GM10847 (cell line): ENCODE data around the gene ITCH.

ENCODE experiments used
- POLR2A ChIP-seq: IDR thresholded peaks from 2 replicates; pipeline ENCODE4 v1.6.1; 2011; ENCODE audit not compliant: insufficient read length; ENCODE audit errors: extremely low read depth

The ITCH gene

DNA sequence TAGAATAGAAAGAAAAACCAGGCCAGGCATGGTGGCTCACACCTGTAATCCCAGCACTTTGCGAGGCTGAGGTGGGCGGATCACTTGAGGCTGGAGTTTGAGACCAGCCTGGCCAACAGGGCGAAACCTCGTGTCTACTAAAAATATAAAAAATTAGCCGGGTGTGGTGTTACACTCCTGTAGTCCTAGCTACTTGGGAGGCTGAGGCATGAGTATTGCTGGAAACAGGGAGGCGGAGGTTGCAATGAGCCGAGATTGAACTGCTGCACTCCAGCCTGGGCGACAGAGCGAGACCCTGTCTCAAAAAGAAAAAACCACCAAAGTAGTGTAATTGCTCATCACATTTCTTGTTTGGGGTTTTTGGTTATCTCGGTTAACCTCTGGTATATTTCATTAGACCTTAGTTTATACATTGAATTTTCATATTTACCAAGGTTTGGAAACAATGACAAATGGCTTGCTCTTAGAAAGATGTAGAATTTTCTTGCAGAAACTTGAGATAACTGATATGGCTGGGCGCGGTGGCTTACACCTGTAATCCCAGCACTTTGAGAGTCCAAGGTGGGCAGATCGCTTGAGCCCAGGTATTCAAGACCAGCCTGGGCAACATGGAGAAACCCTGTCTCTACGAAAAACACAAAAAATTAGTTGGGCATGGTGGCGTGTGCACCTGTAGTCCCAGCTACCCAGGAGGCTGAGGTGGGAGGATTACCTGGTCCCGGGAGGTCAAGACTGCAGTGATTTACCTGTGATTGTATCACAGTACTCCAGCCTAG is 14.2 kb downstream of the ITCH start:
- no peak for TF ChIP-seq POLR2A

- TF ChIP-seq POLR2A, result no peak
These were observed 19.1 kb downstream of the ITCH start for GRCh38 chr20:34382174-34382573.

GRCh38 chr20:34385464-34385863 is 22.4 kb downstream of the ITCH start:
- TF ChIP-seq POLR2A, result no peak

DNA sequence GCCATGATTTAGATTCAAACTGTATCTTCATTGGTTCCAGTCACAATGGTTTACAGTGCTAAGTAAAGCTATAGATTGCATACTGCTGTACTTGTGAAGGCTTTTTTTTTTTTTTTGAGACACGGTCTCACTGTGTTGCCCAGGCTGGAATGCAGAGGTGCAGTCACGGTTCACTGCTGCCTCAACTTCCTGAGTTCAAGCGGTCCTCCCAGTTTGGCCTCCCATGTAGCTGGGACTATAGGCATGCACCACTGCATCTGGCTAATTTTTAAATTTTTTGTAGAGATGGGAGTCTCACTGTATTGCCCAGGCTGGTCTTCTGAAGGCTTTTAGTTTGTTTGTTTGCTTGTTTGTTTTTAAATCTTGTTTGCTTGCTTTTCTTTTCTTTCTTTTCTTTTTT is 24.9 kb downstream of the ITCH start:
- no peak for TF ChIP-seq POLR2A

- no peak for TF ChIP-seq POLR2A
These were observed 25.6 kb downstream of the ITCH start for GRCh38 chr20:34388678-34389077.

GRCh38 chr20:34389206-34389953 is 26.3 kb downstream of the ITCH start:
- TF ChIP-seq POLR2A, result no peak

GRCh38 chr20:34389954-34390555 is 27.0 kb downstream of the ITCH start:
- no peak for TF ChIP-seq POLR2A

DNA sequence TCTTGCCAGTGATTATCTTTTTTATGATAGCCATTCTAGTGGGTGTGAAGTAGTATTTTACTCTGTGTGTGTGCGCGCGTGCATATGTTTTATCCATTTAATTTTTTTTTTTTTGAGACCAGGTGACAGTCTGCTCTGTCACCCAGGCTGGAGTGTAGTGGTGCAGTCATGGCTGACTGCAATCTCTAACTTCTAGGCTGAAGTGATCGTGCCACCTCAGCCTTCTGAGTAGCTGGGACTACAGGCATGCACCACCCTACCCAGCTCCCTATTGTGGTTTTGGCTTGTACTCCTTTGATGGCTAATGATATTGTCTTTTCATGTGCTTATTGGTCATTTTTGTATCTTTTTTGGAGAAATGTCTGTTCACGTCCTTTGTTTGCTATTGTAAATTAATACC is 33.3 kb downstream of the ITCH start:
- TF ChIP-seq POLR2A, result no peak

DNA sequence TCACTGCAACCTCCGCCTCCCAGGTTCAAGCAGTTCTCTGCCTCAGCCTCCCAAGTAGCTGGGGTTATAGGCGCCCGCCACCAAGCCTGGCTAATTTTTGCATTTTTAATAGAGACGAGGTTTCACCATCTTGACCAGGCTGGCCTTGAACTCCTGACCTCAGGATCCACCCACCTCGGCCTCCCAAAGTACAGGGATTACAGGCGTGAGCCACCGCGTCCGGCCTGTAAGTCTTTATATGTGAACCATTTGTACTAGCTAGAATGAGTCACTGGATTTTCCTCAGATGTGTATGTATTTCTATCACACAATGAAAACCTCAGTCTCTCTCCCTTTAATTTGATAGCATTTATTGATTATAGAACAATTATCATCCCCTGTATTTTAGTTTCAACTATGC is 34.0 kb downstream of the ITCH start:
- TF ChIP-seq POLR2A, result no peak

- no peak for TF ChIP-seq POLR2A
These were observed 38.8 kb downstream of the ITCH start for GRCh38 chr20:34401741-34402455.

DNA sequence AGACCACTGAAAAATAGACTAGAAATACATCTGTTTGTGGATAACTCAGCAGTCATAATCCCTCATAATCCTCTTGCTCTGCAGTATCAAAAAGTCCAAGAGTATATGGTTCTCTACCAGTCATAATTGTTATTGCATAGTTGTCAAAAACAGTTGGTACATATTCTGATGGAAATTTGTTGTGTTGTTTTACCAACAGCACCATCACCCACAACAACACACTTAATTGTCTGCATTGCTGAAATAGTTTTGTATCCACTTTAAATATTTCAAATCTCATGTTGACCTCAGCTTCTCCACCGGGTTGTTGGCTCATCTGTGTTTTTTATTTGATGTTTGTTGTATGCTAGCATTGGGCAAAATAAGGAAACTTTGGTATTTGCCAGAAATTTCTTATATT is 39.4 kb downstream of the ITCH start:
- TF ChIP-seq POLR2A, result no peak

GRCh38 chr20:34403063-34403827 is 40.2 kb downstream of the ITCH start:
- no peak for TF ChIP-seq POLR2A

DNA sequence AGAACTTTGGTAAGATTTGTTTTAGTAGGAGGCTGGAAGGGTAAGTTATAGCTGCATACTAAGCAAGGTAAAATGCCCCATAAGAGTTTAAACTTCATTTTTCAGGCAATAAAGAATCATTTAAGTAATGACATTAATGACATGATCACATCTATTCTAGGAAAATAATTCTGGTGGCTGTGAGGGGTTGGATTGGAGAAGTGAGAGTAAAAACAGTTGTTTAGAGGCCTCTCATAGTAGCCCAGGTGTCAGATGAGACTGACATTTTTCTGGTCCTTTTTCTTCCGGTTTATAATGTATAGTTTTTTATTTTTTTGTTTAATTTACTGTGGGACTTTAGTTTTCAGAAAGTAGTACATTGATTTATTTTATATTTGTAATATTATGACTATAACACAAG is 40.8 kb downstream of the ITCH start:
- TF ChIP-seq POLR2A, result no peak

- TF ChIP-seq POLR2A, result no peak
These were observed 41.7 kb downstream of the ITCH start for GRCh38 chr20:34404803-34405202.

- no peak for TF ChIP-seq POLR2A
These were observed 44.9 kb downstream of the ITCH start for GRCh38 chr20:34407962-34408474.
